Right lobe of liver (tissue), 4 donors: ENCODE measurements around the gene ZNF546.

Source experiments
- CTCF ChIP-seq, 4 donors: fragments of 200-600 bp in 3 of 4; fragments of 450-650 bp in 1 of 4; IDR thresholded peaks; one replicate each; pipeline versions ENCODE4 v1.5.1 to v1.8.0; 2016 to 2022; ENCODE audit warnings: antibody characterized with exemption in 4 of 4, mild to moderate bottlenecking in 2 of 4
- POLR2A ChIP-seq: fragments of 450-650 bp; IDR thresholded peaks from one replicate; pipeline ENCODE4 v1.6.1; 2017; ENCODE audit warnings: antibody characterized with exemption, mild to moderate bottlenecking
- donor health status: DM: no; HTN: no; CAD: no.
- donor health status: DM: no; HTN: no; CAD: no.
- donor health status: DM: no; HTN: yes; CAD: no.

GRCh38 chr19:40025938-40026596 is 29.2 kb downstream of the ZNF546 start:
- no peak for TF ChIP-seq CTCF (IDR thresholded peaks at IDR 0.05)
- no peak for TF ChIP-seq POLR2A
